Measurements from ENCODE around the gene RPP14.

RPP14 gene

GRCh38 chr3:58358092-58358491 lies 52.0 kb downstream of the RPP14 start:
- TF ChIP-seq CTCF (IDR thresholded peaks at IDR 0.05; ENCODE audit: borderline replicate concordance, insufficient read depth, low read depth, low read length), result no peak
- H3K4me3 ChIP-seq (ENCODE audit: low read depth, low read length), result no peak overlapping the region

- no peak overlapping the region for H3K4me3 ChIP-seq (ENCODE audit: low read depth, low read length)
- no peak for TF ChIP-seq CTCF (IDR thresholded peaks at IDR 0.05; ENCODE audit: borderline replicate concordance, insufficient read depth, low read depth, low read length)
These were observed 52.8 kb downstream of the RPP14 start for GRCh38 chr3:58358808-58359207.

- H3K4me3 ChIP-seq (ENCODE audit: low read depth, low read length), result no peak overlapping the region
- TF ChIP-seq CTCF (IDR thresholded peaks at IDR 0.05; ENCODE audit: borderline replicate concordance, insufficient read depth, low read depth, low read length), result no peak
These were observed 53.6 kb downstream of the RPP14 start for GRCh38 chr3:58359621-58360020.

GRCh38 chr3:58361866-58362265 lies 55.8 kb downstream of the RPP14 start:
- no peak overlapping the region for H3K4me3 ChIP-seq (ENCODE audit: low read depth, low read length)
- no peak for TF ChIP-seq CTCF (IDR thresholded peaks at IDR 0.05; ENCODE audit: borderline replicate concordance, insufficient read depth, low read depth, low read length)

- no peak overlapping the region for H3K4me3 ChIP-seq (ENCODE audit: low read depth, low read length)
- TF ChIP-seq CTCF (IDR thresholded peaks at IDR 0.05; ENCODE audit: borderline replicate concordance, insufficient read depth, low read depth, low read length), result no peak
These were observed 60.7 kb downstream of the RPP14 start for GRCh38 chr3:58366699-58367098.

- no peak overlapping the region for H3K4me3 ChIP-seq (ENCODE audit: low read depth, low read length)
- no peak for TF ChIP-seq CTCF (IDR thresholded peaks at IDR 0.05; ENCODE audit: borderline replicate concordance, insufficient read depth, low read depth, low read length)
These were observed 63.0 kb downstream of the RPP14 start for GRCh38 chr3:58369038-58369437.

Data from GM12875 (cell line).